ENCODE data around the gene GOT2.
"Not testable (repeated sequence)": the region's sequence is repeated elsewhere in the genome, so short reads cannot be mapped to it uniquely, and the experiment has no call there.

Gene GOT2

GRCh38 chr16:58716468-58716867 is 17.6 kb downstream of the GOT2 start:
- DNase-seq: no peak

GRCh38 chr16:58713742-58714141 is 20.4 kb downstream of the GOT2 start:
- DNase-seq: no peak

- no peak for DNase-seq
These were observed 24.8 kb downstream of the GOT2 start for GRCh38 chr16:58709333-58709732.

DNA sequence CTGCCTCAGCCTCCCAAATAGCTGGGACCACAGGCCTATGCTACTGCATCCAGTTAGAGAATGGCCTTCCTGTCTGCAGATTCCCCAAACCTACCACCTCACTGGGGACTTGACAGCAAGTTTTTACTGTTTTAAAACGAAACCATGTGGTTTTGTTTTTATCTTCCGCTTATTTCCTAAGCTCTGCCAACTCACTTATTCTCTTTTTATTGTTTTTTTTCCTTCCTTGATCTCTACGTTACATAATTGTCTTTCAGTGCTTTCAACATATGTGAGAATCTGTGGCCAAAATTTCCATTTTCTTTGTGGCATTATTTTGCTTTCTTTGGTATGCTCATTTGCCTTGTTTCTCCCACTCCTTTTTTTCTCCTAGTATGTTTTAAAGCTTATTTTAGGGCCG is 35.0 kb downstream of the GOT2 start:
- no peak for DNase-seq

DNA sequence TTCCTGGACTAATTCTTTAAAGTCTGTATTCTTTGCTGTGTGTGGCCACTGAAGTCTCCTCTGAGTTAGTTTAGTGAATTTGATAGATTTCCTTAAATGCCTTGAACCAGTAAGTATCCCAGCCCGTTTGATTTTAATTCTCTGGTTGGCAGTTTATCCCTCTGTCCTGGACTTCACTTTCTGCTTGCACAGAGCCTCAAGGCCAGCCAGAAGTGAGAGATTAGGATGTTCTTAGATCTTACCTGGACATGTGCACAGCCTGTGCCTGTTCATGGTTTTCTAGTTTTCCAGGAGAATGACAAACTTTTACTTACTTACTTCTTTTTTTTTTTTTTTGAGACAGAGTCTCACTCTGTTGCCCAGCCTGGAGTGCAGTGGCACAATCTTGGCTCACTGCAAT is 38.7 kb downstream of the GOT2 start:
- DNase-seq: no peak

- no peak for DNase-seq
These were observed 41.7 kb downstream of the GOT2 start for GRCh38 chr16:58692450-58692849.

DNA sequence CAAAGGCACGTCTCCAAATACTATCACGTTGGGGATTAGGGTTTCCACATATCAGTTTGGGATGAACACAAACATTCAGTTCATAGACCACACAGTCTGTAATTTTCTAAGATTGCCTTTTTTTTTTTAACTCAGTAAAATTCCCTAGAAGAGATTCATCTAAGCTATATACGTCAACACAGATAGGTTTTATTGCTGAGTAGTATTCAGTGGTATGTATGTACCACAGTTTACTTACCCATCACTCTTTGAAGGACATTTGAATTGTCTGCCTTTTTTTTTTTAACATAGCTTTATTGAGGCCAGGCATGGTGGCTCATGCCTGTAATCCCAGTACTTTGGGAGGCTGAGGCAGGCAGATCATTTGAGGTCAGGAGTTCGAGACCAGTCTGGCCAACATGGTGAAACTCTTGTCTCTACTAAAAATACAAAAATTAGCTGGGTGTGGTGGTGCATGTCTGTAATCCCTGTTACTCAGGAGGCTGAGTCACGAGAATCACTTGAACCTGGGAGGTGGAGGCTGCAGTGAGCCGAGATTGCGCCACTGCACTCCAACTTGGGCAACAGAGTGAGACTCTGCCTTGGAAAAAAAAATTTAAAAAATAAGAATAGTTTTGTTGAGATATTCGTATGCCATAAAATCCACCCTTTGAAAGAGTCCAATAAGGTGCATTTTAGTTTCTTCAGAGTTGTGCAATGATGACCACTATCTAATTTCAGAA is 47.0 kb downstream of the GOT2 start:
- not testable (repeated sequence) for DNase-seq

DNA sequence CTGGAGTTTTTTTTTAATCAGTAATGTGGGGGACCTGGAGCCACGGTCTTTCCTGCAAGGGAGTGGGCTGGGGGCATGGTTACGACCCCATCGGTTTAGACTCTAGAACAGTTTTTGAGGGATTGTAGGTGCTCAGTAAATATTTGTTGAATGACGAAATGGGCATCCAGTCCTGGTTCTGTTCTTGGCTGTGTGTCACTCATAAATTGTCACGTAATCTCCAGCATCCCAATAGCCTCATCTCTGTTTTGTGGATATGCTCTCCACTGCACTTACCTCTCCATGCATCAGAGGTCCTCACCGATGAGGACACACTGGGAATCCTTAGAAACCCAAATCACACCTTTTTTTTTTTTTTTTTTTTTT is 49.0 kb downstream of the GOT2 start:
- no peak for DNase-seq

GRCh38 chr16:58684354-58685083 is 49.6 kb downstream of the GOT2 start, which contains the start of gene SLC38A7:
Gene SLC38A7 (minus strand): TSS chr16:58684770. CDS start chr16:58680126, 4,644 bp downstream.
- peak; percentile 79 for DNase-seq

DNA sequence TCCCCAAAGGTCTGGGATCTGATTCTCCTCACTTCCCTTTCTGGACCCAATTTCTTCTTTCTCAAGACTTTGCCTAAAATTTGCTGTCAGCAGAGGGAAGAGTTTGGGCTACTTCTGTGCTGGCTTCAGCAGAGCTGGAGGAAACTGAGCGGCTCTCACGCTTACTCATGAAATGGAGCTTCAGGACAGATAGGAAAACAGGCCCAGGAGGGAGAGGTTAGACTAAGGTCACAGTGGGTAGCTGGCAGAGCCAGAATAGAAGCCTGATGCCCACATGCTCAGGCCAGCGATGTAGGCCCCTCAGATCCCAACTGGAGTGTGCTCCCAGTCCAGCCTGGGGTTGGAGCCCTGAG is 50.1 kb downstream of the GOT2 start:
- DNase-seq: no peak

- no peak for DNase-seq
These were observed 54.4 kb downstream of the GOT2 start for GRCh38 chr16:58679763-58680162.

GRCh38 chr16:58678716-58679115 is 55.4 kb downstream of the GOT2 start:
- no peak for DNase-seq

- DNase-seq: no peak
These were observed 55.8 kb downstream of the GOT2 start for GRCh38 chr16:58678269-58678668.

- no peak for DNase-seq
These were observed 63.1 kb downstream of the GOT2 start for GRCh38 chr16:58670946-58671583.

DNA sequence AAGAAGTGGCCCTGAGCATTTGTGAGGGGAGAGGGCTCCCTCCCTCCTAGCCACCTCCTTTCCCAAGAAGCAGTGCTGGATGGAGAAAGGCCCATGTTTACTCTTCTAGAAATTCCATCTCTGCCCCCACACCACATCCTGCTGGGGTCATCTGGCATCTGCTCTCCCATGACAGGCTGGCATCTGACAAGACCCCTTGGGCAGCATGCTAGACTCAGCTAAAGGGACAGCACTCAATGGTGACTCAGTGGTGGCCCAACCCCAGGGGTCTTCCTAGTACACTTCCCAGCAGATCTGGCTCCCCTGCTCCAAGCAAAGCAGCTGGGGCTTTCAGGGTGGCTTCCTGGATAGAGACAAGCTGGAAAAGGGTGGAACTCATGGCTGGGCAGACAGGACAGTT is 63.9 kb downstream of the GOT2 start:
- no peak for DNase-seq

- no peak for DNase-seq
These were observed 68.9 kb downstream of the GOT2 start for GRCh38 chr16:58665200-58665599.

DNA sequence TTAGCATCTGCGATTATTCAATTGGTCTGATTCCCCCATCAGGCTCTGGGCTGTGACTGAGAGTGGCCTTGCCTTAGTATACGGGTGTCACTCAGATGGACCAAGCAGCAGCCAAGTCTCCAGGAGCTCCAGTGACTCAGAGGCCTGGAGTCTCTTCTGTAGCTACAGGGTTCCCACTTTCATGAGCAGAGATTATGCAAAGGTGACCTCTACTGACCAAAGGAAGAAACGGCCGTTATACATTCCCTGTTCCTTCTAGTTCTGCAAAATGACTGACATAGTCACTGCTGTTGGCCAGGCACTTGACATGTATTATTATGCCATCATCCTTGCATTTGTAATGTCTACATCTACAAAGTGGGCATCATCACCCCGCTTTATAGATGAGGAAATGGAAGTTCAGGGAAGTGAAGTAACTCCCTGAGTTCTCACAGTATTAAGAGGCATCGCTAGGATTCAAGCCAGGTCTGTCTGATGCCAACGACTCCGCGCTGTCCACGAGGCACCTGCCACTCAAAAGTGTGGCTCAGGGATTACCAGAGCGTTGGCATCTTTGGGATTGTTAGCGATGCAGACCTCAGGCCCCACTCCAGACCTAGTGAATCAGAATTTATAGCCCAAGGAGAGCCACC is 72.8 kb downstream of the GOT2 start:
- DNase-seq: peak; percentile 28

DNA sequence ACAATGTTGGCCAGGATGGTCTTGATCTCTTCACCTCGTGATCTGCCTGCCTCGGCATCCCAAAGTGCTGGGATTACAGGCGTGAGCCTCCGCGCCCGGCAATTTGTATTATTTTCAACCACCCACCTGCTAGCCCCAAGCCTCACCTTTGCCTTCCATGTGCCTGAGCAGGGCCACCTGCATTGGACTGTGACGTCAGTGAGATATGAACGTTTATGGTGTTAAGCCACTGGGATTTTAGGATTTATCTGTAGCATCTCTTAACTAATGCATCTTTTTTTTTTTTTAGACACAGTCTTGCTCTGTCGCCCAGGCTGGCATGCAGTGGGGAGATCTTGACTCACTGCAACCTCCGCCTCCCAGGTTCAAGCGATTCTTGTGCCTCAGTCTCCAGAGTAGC is 74.2 kb downstream of the GOT2 start:
- DNase-seq: not testable (repeated sequence)

DNA sequence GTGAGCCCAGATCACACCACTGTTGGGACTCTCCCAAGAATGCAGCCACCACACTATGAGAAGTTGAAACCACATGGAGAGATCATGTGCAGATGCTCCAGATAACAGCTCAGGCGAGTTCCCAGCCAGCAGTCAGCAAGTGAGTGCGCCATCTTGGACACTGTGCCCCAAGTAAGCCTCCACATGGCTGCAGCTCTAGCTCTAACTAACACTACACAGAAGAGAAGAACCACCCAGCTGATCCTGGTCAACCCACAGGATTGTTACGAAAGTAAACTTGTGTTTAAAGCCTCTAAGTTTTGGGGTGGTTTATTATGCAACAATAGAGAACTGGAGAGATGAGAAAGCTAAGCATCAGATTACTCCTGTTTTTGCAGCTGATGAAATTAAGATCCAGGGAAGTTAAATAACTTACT is 75.3 kb downstream of the GOT2 start:
- DNase-seq: no peak

Measured in NCI-H1092 (cell line).